ENCODE results near the gene ZNF846. TPM values are rescaled to one million over a fixed set of nuclear protein-coding genes. Genes with fewer than 3 reads are reported as not detected.

The ZNF846 gene
- total and polyA plus RNA-seq, 9 of the 15 experiments (the other 6 are each of a cell fraction or from before 2014, with no cell fraction given), result 4.1 to 8.7 (median 7.8) TPM

GRCh38 chr19:9793071-9793591, 24.6 kb upstream of the ZNF846 start (continued):
- TF ChIP-seq COPS2 (conservative IDR thresholded peaks at IDR 0.05), result no peak
- no peak for TF ChIP-seq CBX8 (IDR thresholded peaks at IDR 0.05; ENCODE audit: borderline replicate concordance, extremely low read depth, low read depth, low read length, poor library complexity, severe bottlenecking)
- TF ChIP-seq, protein P1, sequence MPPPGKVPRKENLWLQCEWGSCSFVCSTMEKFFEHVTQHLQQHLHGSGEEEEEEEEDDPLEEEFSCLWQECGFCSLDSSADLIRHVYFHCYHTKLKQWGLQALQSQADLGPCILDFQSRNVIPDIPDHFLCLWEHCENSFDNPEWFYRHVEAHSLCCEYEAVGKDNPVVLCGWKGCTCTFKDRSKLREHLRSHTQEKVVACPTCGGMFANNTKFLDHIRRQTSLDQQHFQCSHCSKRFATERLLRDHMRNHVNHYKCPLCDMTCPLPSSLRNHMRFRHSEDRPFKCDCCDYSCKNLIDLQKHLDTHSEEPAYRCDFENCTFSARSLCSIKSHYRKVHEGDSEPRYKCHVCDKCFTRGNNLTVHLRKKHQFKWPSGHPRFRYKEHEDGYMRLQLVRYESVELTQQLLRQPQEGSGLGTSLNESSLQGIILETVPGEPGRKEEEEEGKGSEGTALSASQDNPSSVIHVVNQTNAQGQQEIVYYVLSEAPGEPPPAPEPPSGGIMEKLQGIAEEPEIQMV (tag; conservative IDR thresholded peaks at IDR 0.05; ENCODE audit: low read depth), result no peak
- no peak for TF ChIP-seq CUX1 (CRISPR knock-in tag; IDR thresholded peaks at IDR 0.05)
- no peak for TF ChIP-seq EGR1 (conservative IDR thresholded peaks at IDR 0.05)
- TF ChIP-seq ZNF23 (CRISPR knock-in tag; IDR thresholded peaks at IDR 0.05), result no peak
- TF ChIP-seq ZBTB49 (CRISPR knock-in tag; IDR thresholded peaks at IDR 0.05; ENCODE audit: borderline replicate concordance), result 0 out of 2 replicates have a peak, but pooled peaks have one; percentile 42
- no peak for TF ChIP-seq CCNT2 (IDR thresholded peaks at IDR 0.05; ENCODE audit: borderline replicate concordance, extremely low read depth, insufficient read length, low read depth, low read length)
- no peak for TF ChIP-seq SLC30A9 (CRISPR knock-in tag; IDR thresholded peaks at IDR 0.05)
- TF ChIP-seq PHF20 (IDR thresholded peaks at IDR 0.05; ENCODE audit: partially characterized antibody), result no peak
- TF ChIP-seq GTF2F1 (IDR thresholded peaks at IDR 0.05; ENCODE audit: low read depth, low read length), result no peak
- no peak for TF ChIP-seq MLX (CRISPR knock-in tag; conservative IDR thresholded peaks at IDR 0.05)
- TF ChIP-seq RBM25 (IDR thresholded peaks at IDR 0.05; ENCODE audit: low read depth, low read length, severe bottlenecking), result peak; percentile 26
- no peak for TF ChIP-seq ZNF143 (CRISPR knock-in tag; IDR thresholded peaks at IDR 0.05)
- TF ChIP-seq, protein P2, sequence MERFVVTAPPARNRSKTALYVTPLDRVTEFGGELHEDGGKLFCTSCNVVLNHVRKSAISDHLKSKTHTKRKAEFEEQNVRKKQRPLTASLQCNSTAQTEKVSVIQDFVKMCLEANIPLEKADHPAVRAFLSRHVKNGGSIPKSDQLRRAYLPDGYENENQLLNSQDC (CRISPR knock-in tag; IDR thresholded peaks at IDR 0.05), result no peak
- no peak for TF ChIP-seq FOXK1 (CRISPR knock-in tag; IDR thresholded peaks at IDR 0.05; ENCODE audit: borderline replicate concordance)
- TF ChIP-seq CBX5 (IDR thresholded peaks at IDR 0.05; ENCODE audit: borderline replicate concordance, low read depth), result peak; percentile 15; the same call in 1 of the 2 replicates

All from K562 (cell line).